ENCODE data around the gene FXYD4. TPM values are rescaled to one million over a fixed set of nuclear protein-coding genes. Genes with fewer than 3 reads are reported as not detected.
A peak's percentile ranks its signal among the peaks of the same experiment; 100 is the strongest.

Gene FXYD4
- total RNA-seq, 2 donors from 2014 or later = 0.97 TPM; not detected in 1

DNA sequence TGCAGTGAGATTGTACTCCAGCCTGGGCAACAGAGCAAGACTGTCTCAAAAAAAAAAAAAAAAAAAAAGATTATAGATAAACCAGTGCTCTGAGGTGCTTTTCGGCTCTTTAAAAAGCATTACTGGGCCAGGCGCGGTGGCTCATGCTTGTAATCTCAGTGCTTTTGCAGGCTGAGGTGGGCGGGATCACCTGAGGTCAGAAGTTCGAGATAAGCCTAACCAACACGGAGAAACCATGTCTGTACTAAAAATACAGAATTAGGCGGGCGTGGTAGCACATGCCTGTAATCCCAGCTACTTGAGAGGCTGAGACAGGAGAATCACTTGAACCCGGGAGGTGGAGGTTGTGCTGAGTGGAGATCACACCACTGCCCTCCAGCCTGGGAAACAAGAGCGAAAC, 44.1 kb downstream of the FXYD4 start:
- no peak overlapping the region for H3K4me3 Mint-ChIP-seq
- peaks cover 4% of the 10 kb centered on the region for H3K27me3 Mint-ChIP-seq (ENCODE audit: insufficient read depth)
- TF ChIP-seq, protein P1, sequence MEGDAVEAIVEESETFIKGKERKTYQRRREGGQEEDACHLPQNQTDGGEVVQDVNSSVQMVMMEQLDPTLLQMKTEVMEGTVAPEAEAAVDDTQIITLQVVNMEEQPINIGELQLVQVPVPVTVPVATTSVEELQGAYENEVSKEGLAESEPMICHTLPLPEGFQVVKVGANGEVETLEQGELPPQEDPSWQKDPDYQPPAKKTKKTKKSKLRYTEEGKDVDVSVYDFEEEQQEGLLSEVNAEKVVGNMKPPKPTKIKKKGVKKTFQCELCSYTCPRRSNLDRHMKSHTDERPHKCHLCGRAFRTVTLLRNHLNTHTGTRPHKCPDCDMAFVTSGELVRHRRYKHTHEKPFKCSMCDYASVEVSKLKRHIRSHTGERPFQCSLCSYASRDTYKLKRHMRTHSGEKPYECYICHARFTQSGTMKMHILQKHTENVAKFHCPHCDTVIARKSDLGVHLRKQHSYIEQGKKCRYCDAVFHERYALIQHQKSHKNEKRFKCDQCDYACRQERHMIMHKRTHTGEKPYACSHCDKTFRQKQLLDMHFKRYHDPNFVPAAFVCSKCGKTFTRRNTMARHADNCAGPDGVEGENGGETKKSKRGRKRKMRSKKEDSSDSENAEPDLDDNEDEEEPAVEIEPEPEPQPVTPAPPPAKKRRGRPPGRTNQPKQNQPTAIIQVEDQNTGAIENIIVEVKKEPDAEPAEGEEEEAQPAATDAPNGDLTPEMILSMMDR (conservative IDR thresholded peaks at IDR 0.05) = no peak
- H3K9me3 Mint-ChIP-seq = no peaks in the 10 kb centered on the region
- no peaks in the 10 kb centered on the region for H3K4me1 Mint-ChIP-seq
- H3K36me3 Mint-ChIP-seq (ENCODE audit: low read depth) = no peaks in the 10 kb centered on the region
- Histone ChIP-seq H3K4me3 (ENCODE audit: low read length) (no peak overlapping the region), H3K9ac (ENCODE audit: extremely low read depth, low read length, poor library complexity, severe bottlenecking) (no peak overlapping the region), H3K27me3 (ENCODE audit: control insufficient read depth, insufficient read depth, low read length, poor library complexity, severe bottlenecking) (no peaks in the 10 kb centered on the region), H3K4me1 (ENCODE audit: control insufficient read depth, insufficient read depth, low read length) (no peaks in the 10 kb centered on the region), H3K9me3 (ENCODE audit: control insufficient read depth, low read length) (no peaks in the 10 kb centered on the region), H3K27ac (ENCODE audit: low read depth, low read length) (no peak overlapping the region), H3K36me3 (ENCODE audit: control insufficient read depth, insufficient read depth, low read length) (no peaks in the 10 kb centered on the region)
- H3K27ac Mint-ChIP-seq = no peak overlapping the region
- no peak for DNase-seq
- WGBS, 2 experiments (ENCODE audit: insufficient coverage in 1 of 2, insufficient read length in 1 of 2) = 91 to 95% methylated on average over 7 to 9 of the region's 10 CpGs

DNA sequence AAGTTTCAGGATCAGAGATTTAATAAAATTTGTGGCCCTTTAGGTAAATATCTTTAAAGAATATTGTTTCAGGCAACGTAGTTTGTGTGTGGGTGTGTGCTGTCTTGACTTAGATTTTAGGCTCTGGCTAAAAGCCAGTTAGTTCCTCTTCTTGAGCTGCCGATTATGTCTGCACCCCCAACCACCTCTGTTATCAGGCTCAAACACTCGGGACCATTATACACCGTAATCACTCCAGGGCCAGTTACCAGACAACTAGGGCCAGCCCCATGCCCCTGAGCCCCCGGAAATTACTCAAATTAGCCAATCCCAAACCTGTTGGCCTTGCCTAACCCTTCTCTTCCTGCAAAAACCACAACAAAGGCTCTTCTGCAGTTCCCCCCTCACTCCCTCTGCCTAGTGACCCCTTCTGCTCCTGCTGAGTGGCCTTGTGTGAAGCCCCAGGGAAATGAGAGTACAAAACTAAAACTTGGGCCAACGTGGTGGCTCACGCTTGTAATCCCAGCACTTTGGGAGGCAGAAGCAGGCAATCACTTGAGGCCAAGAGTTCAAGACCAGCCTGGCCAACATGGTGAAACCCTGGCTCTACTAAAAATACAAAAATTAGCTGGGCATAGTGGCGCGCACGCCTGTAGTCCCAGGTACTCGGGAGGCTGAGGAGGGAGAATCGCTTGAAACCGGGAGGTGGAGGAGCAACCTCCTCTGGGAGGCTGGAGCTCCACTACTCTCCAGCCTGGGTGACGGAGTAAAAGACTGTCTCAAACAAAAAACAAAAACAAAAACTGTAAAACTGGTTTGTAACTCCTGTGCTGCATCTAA, 46.7 kb downstream of the FXYD4 start:
- no peak overlapping the region for H3K4me3 Mint-ChIP-seq
- H3K27ac ChIP-seq (ENCODE audit: low read depth, low read length) = no peak overlapping the region
- H3K36me3 ChIP-seq (ENCODE audit: control insufficient read depth, insufficient read depth, low read length) = no peaks in the 10 kb centered on the region
- H3K27me3 ChIP-seq (ENCODE audit: control insufficient read depth, insufficient read depth, low read length, poor library complexity, severe bottlenecking) = no peaks in the 10 kb centered on the region
- TF ChIP-seq, protein P1 (conservative IDR thresholded peaks at IDR 0.05) = no peak
- H3K9ac ChIP-seq (ENCODE audit: extremely low read depth, low read length, poor library complexity, severe bottlenecking) = no peak overlapping the region
- 91 to 95% methylated on average over 10 to 14 of the region's 14 CpGs for WGBS, 2 experiments (ENCODE audit: insufficient coverage in 1 of 2, insufficient read length in 1 of 2)
- peaks cover 10% of the 10 kb centered on the region for H3K9me3 Mint-ChIP-seq
- no peak for DNase-seq
- no peaks in the 10 kb centered on the region for H3K4me1 ChIP-seq (ENCODE audit: control insufficient read depth, insufficient read depth, low read length)
- H3K4me3 ChIP-seq (ENCODE audit: low read length) = no peak overlapping the region
- H3K27ac Mint-ChIP-seq = no peak overlapping the region
- H3K9me3 ChIP-seq (ENCODE audit: control insufficient read depth, low read length) = no peaks in the 10 kb centered on the region
- no peaks in the 10 kb centered on the region for H3K36me3 Mint-ChIP-seq (ENCODE audit: low read depth)
- peaks cover 4% of the 10 kb centered on the region for H3K4me1 Mint-ChIP-seq
- H3K27me3 Mint-ChIP-seq (ENCODE audit: insufficient read depth) = peaks cover 11% of the 10 kb centered on the region

DNA sequence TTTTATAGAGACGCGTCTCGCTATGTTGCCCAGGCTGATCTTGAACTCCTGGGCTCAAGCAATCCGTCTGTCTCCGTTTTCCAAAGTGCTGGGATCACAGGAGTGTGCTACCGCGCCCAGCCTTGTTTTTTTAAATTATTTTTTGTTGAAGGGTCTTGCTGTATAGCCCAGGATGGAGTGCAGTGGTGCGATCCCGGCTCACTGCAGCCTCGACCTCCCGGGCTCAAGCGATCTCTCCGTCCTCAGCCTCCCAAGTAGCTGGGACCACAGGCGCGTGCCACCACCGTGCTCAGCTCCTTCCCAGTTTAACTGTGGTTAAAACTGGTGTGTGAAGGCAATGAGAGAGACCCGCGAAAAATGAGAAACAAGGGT, 48.5 kb downstream of the FXYD4 start:
- peaks cover 13% of the 10 kb centered on the region for H3K27me3 Mint-ChIP-seq (ENCODE audit: insufficient read depth)
- peaks cover 7% of the 10 kb centered on the region for H3K4me1 Mint-ChIP-seq
- Histone ChIP-seq H3K36me3 (ENCODE audit: control insufficient read depth, insufficient read depth, low read length) (no peaks in the 10 kb centered on the region), H3K4me1 (ENCODE audit: control insufficient read depth, insufficient read depth, low read length) (no peaks in the 10 kb centered on the region), H3K27me3 (ENCODE audit: control insufficient read depth, insufficient read depth, low read length, poor library complexity, severe bottlenecking) (no peaks in the 10 kb centered on the region), H3K9me3 (ENCODE audit: control insufficient read depth, low read length) (no peaks in the 10 kb centered on the region), H3K27ac (ENCODE audit: low read depth, low read length) (no peak overlapping the region), H3K9ac (ENCODE audit: extremely low read depth, low read length, poor library complexity, severe bottlenecking) (no peak overlapping the region), H3K4me3 (ENCODE audit: low read length) (peak overlapping the region; percentile 73)
- peaks cover 3% of the 10 kb centered on the region for H3K36me3 Mint-ChIP-seq (ENCODE audit: low read depth)
- no peak for DNase-seq
- 84 to 90% methylated on average over 13 to 18 of the region's 18 CpGs for WGBS, 2 experiments (ENCODE audit: insufficient coverage in 1 of 2, insufficient read length in 1 of 2)
- peak overlapping the region; percentile 68 for H3K4me3 Mint-ChIP-seq
- TF ChIP-seq, protein P1 (conservative IDR thresholded peaks at IDR 0.05) = no peak
- peaks cover 16% of the 10 kb centered on the region for H3K9me3 Mint-ChIP-seq
- no peak overlapping the region for H3K27ac Mint-ChIP-seq

Measured in endodermal cell (in vitro differentiated cells).